Measurements from ENCODE around the gene NPC1. TPM values are rescaled to one million over a fixed set of nuclear protein-coding genes. Genes with fewer than 3 reads are reported as not detected.

NPC1 gene
- total and polyA plus RNA-seq, 2 of the 8 experiments (the other 6 are each of a cell fraction or from before 2014, with no cell fraction given): 34.1 to 39.5 TPM

DNA sequence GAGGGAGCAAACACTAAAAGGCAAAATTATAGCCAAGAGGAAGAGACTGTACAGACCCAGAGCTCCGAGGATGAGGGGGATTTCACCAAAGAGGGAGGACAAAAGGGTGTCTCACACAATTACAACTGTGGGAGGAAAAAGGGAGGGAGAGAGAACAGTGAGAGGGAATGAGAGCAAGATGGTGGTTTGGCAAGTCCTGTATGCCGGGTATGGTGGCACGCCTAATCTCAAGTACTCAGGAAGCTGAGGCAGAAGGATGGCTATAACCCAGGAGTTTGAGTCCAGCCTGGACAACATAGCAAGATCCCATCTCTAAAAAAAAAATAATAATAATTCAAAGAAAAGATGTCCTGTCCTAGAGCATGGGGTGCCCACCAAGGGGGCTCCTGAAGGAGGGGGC is 34.3 kb downstream of the NPC1 start:
- no peak overlapping the region for H2BK120ac ChIP-seq (replicated peaks; ENCODE audit: low read depth, low read length)
- H3K14ac ChIP-seq (ENCODE audit: insufficient read length): no peak overlapping the region
- TF ChIP-seq FOSL1 (IDR thresholded peaks at IDR 0.05; ENCODE audit: insufficient read depth, low read depth, low read length) (no peak), SUZ12 (IDR thresholded peaks at IDR 0.05; ENCODE audit: low read length) (no peak), MAFK (IDR thresholded peaks at IDR 0.05; ENCODE audit: low read depth, low read length) (no peak), SAP30 (IDR thresholded peaks at IDR 0.05; ENCODE audit: insufficient read depth, insufficient replicate concordance, low read length) (no peak), EGR1 (IDR thresholded peaks at IDR 0.05; ENCODE audit: borderline replicate concordance, low read depth, low read length) (no peak), RAD21 (IDR thresholded peaks at IDR 0.05 in 1 of 2, conservative IDR thresholded peaks at IDR 0.05 in 1 of 2; ENCODE audit: low read depth in 2 of 2, low read length in 2 of 2) (no peak), TAF7 (optimal IDR thresholded peaks at IDR 0.05; ENCODE audit: borderline replicate concordance, low read depth, low read length) (no peak), KDM1A (IDR thresholded peaks at IDR 0.05; ENCODE audit: borderline replicate concordance, low read length) (no peak)
- no peaks in the 10 kb centered on the region for H3K79me1 ChIP-seq (ENCODE audit: low read depth, low read length)
- H3K79me2 ChIP-seq (ENCODE audit: control insufficient read depth in 1 of 2, insufficient read depth in 2 of 2, low read length in 2 of 2): no peaks in the 10 kb centered on the region
- H4K20me1 ChIP-seq (replicated peaks in 1 of 2; ENCODE audit: control insufficient read depth in 1 of 2, insufficient read depth in 2 of 2, low read length in 2 of 2): peaks cover 0 to 3% of the 10 kb centered on the region in 2 experiments
- H3K4ac ChIP-seq (replicated peaks; ENCODE audit: insufficient read length, low read depth, low read length): no peak overlapping the region
- POLR2A ChIA-PET (ENCODE audit: partially characterized antibody): interaction anchor here (1.6 kb wide), 1 partner anchor 25 kb away, joined by 3 read pairs; no protein-coding TSS in a partner anchor
- H4K5ac ChIP-seq (ENCODE audit: insufficient read length, low read depth, low read length): no peak overlapping the region
- no peak overlapping the region for H2BK15ac ChIP-seq (ENCODE audit: low read length)
- peaks cover 6 to 63% (median 33%) of the 10 kb centered on the region in 4 experiments; a peak in 7 of 8 replicates for H3K36me3 ChIP-seq (ENCODE audit: control insufficient read depth in 2 of 4, insufficient read depth in 4 of 4, low read length in 3 of 4)
- H3K27ac ChIP-seq (ENCODE audit: low read depth, low read length): no peak overlapping the region
- H3K27me3 ChIP-seq (replicated peaks in 1 of 4; ENCODE audit: control insufficient read depth in 3 of 4, extremely low read depth in 1 of 4, insufficient read depth in 3 of 4, low read length in 3 of 4): no peaks in the 10 kb centered on the region
- FAIRE-seq: no peak
- no peak overlapping the region for H3K18ac ChIP-seq (ENCODE audit: extremely low read depth, low read length)
- H3K4me1 ChIP-seq (replicated peaks in 1 of 4; ENCODE audit: control insufficient read depth in 3 of 4, insufficient read depth in 4 of 4, low read length in 3 of 4): no peaks in the 10 kb centered on the region
- no peak overlapping the region for H3K9ac ChIP-seq (replicated peaks in 1 of 4; ENCODE audit: extremely low read depth in 1 of 4, low read depth in 3 of 4, low read length in 3 of 4)
- H3K23me2 ChIP-seq (ENCODE audit: low read depth, low read length): no peaks in the 10 kb centered on the region
- H2BK12ac ChIP-seq (ENCODE audit: low read depth, low read length): no peak overlapping the region
- no peak overlapping the region for H2AK5ac ChIP-seq (ENCODE audit: low read depth, low read length)
- no peak overlapping the region for H3K23ac ChIP-seq (ENCODE audit: insufficient read length)
- no peak overlapping the region for H2AFZ ChIP-seq (ENCODE audit: low read length)
- H3K4me3 ChIP-seq (ENCODE audit: extremely low read depth in 1 of 4, insufficient read depth in 2 of 4, low read depth in 3 of 4, low read length in 4 of 4): no peak overlapping the region
- H2BK20ac ChIP-seq (ENCODE audit: low read length): no peak overlapping the region
- H3K56ac ChIP-seq (replicated peaks; ENCODE audit: insufficient read length, low read depth, low read length): no peak overlapping the region
- H2BK5ac ChIP-seq (ENCODE audit: low read depth, low read length): no peak overlapping the region
- no peak for DNase-seq (ENCODE audit: low read depth in 1 of 2, low spot score in 2 of 2)
- H4K8ac ChIP-seq (ENCODE audit: extremely low read depth, insufficient read depth, low read length): no peak overlapping the region
- H4K91ac ChIP-seq (replicated peaks; ENCODE audit: insufficient read length, low read length): no peak overlapping the region
- CTCF ChIA-PET (ENCODE audit: partially characterized antibody): interaction anchor here (0.7 to 1.1 kb wide), 2 partner anchors 9 to 127 kb away, joined by 3 read pairs; no protein-coding TSS in a partner anchor
- H3K4me2 ChIP-seq (ENCODE audit: insufficient read depth in 1 of 2, low read depth in 2 of 2, low read length in 2 of 2): no peak overlapping the region
- H3K9me3 ChIP-seq (ENCODE audit: insufficient read depth in 2 of 2, low read depth in 1 of 2, low read length in 1 of 2): no peaks in the 10 kb centered on the region
- WGBS, 2 experiments (ENCODE audit: extremely low coverage in 1 of 2, insufficient coverage in 1 of 2, insufficient read length in 1 of 2, insufficient replicate concordance in 2 of 2, low coverage in 1 of 2, low lambda C conversion rate in 2 of 2, missing lambda C conversion rate in 1 of 2): 72% methylated on average over 3 of the region's 3 CpGs; no CpG with 5 or more reads in 1 of the 2 experiments

Data from H1 (cell line).